ENCODE measurements around the gene MME.

The MME gene

DNA sequence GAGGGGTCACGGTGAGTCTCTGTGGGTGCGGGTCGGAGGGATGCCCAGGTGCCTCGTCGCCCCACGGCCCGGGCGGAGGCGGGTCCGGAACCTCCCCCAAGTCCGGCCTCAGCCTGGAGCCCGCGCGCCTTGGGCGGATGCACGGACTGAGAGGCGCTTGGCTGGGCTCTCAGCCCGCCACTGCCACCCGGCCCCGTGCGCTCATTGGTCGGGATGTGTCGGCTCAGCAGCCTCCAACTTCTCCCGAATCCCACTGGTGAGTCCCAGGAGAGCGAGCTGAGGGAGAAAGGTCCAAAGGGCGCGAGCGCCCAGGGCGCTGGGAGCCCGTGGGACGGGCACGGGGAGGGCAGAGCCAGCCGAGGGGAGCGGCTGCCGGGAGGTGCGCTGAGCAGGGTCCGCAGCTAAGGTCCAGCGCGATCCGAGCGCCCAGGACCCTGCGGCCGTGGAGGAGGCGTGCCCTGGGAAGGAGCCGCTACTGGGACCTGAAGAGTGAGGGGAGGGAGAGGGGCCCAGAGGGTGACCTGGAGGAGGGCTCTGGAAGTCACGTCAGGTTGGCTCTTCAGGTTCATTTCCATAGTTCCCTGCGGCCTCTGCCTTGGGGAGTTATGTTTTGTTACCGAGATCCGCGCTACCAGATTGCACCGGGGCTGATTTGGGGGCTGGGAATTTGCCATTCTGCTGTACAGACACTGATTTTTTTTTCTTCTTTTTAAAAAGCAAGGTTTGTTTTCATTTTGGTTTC, at the start of gene MME:
MME (plus strand) TSS at position 574 of the 742 bp plus-strand sequence. CDS start 3,849 bp downstream, outside the sequence.
- DNase-seq (ENCODE audit: extremely low read depth, low read depth), result peak; percentile 39
- TF ChIP-seq, protein P1, sequence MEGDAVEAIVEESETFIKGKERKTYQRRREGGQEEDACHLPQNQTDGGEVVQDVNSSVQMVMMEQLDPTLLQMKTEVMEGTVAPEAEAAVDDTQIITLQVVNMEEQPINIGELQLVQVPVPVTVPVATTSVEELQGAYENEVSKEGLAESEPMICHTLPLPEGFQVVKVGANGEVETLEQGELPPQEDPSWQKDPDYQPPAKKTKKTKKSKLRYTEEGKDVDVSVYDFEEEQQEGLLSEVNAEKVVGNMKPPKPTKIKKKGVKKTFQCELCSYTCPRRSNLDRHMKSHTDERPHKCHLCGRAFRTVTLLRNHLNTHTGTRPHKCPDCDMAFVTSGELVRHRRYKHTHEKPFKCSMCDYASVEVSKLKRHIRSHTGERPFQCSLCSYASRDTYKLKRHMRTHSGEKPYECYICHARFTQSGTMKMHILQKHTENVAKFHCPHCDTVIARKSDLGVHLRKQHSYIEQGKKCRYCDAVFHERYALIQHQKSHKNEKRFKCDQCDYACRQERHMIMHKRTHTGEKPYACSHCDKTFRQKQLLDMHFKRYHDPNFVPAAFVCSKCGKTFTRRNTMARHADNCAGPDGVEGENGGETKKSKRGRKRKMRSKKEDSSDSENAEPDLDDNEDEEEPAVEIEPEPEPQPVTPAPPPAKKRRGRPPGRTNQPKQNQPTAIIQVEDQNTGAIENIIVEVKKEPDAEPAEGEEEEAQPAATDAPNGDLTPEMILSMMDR (IDR thresholded peaks at IDR 0.05; ENCODE audit: low read depth, low read length), result no peak

DNA sequence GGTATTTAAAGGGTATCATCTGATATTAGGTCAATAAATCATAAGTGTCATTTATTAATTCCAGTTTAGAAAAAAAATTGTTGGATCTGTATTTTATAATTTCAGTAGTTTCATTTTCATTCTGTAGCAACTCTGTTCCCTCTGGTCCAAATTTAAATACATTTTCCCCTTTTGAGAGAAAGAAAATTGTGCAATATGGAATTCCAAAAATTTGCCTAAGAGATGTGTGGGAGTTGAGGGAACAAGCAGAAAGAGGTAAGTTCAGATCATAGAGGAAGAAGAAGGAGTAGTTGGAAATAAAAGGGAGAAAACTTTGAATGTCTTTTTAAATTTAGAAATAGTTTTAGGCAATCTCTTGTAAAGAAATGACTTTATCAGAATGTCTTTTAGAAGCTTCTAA, 48.9 kb upstream of the MME start:
- DNase-seq (ENCODE audit: extremely low read depth, low read depth), result no peak
- TF ChIP-seq, protein P1 (IDR thresholded peaks at IDR 0.05; ENCODE audit: low read depth, low read length), result no peak

DNA sequence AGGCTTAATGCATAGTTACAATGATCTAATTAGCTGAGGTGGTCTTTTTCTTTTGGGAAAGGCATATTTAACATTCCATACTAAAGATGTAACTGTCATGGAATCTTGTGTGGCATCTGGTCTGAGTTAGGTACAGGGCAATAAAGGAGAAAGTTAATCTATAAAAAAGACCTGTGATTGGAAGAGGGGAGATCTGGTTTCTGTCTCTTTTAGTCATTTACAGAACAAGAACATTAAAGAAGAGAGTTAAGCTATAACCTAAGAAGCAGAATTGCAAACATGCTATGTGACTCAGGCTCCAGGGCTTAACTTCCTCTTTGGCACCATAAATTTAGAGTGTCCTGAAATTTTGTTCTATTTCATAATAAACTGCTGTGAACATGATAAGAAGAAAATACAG, 47.2 kb upstream of the MME start:
- TF ChIP-seq, protein P1 (IDR thresholded peaks at IDR 0.05; ENCODE audit: low read depth, low read length), result no peak
- no peak for DNase-seq (ENCODE audit: extremely low read depth, low read depth)

DNA sequence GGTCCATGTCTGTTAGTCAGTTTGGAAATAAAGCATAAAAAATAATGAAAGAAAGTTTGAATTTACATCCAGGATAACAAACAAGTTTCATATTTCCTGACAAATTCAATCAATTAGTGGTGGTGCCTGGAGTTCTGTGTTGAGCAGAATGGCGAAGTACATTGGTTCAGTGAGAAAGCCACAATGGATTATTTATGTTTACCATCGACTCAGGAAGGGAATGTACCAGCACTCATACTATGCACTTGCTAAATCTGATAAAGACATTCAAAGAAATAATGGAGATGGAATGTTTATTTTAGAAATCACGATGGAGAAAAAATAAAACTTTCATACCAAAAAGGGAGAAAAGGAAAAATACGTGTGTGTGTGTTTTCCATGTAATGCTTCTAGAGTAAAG, 45.3 kb upstream of the MME start:
- TF ChIP-seq, protein P1 (IDR thresholded peaks at IDR 0.05; ENCODE audit: low read depth, low read length), result no peak

DNA sequence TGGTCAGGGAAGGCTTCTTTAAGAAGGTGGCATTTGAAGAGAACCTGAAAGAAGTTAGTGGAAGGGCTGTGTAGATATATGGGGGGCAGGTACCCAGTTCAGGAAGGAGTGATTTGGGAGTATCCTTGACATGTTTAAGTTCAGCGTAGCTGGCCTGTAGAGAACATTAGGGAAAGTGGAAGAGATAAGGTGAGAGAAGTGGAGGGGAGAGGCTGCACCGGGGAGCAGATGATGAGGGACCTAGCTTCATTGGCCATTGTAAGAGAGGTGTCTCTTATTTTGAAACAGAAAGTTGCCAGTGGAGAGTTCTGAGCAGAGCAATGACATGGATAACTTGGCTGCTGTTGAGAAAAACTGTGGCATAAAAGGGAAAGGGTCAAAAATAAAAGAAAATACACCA, 44.6 kb upstream of the MME start:
- DNase-seq (ENCODE audit: extremely low read depth, low read depth), result no peak
- TF ChIP-seq, protein P1 (IDR thresholded peaks at IDR 0.05; ENCODE audit: low read depth, low read length), result no peak

More for the DNA sequence above, 45.3 kb upstream of the MME start:
- DNase-seq (ENCODE audit: extremely low read depth, low read depth), result no peak

DNA sequence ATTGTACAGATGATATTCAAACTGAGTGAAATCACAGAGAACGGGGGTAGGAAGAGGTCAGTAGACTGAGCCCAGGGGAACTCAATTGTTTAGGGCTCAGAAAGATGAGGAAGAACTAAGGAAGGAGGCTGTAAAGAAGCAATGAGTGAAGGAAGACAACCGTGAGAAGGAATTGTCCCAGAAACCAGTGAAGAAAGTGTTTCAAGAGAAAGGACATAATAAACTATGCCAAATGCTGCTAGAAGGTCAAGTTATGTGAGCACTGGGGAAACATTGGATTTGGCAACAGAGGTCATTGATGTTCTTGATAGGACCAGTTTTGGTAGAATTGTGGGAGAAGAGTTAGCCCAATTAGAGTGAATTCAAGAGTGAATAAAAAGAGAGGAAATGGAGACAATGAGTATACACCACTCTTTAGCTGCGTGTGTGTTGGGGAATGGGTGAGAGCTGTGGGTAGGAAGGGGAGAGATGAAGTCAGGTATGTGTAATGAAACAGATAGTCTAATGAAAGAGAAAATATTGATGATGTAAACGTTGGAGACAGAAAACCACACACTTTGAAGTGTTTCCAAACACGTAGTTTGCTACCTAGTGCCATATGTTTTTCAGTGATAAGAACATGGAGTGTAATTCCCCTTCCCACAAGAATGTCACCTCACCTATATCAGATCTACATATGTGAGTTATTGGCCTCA, 42.5 kb upstream of the MME start:
- TF ChIP-seq, protein P1 (IDR thresholded peaks at IDR 0.05; ENCODE audit: low read depth, low read length), result no peak
- DNase-seq (ENCODE audit: extremely low read depth, low read depth), result no peak

DNA sequence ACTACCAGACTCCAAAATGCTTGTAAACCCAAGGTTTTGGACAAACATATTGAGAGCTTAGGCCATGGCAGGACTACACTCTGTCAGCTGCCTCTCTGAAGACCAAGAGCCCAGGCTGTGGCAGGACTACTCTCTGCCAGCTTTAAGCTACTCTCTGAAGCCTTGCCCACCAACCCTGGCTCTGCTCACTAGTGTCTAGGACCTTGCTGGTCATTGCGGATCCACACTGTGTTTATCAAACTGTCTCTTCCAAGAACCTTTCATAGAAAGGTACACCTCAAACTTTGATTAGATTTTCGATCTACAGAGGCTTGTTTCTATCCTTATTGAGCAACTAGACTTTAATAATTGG, 41.9 kb upstream of the MME start:
- DNase-seq (ENCODE audit: extremely low read depth, low read depth), result no peak
- TF ChIP-seq, protein P1 (IDR thresholded peaks at IDR 0.05; ENCODE audit: low read depth, low read length), result no peak

Measured in AG09319 (cell line).